Nephron progenitor cell (in vitro differentiated cells): ENCODE data around the gene TNS4.
A peak's percentile ranks its signal among the peaks of the same experiment; 100 is the strongest.

ENCODE experiments used
- DNase-seq: peaks from one replicate; pipeline ENCODE4 v3.0.0; 2021
- H3K27ac Mint-ChIP-seq: 2 replicates; pipeline ENCODE4 v1.8.0; 2021; ENCODE audit warnings: mild to moderate bottlenecking, moderate library complexity, mixed read lengths
- H3K27me3 Mint-ChIP-seq: 2 replicates; pipeline ENCODE4 v1.8.0; 2021; ENCODE audit warnings: mild to moderate bottlenecking, low read depth, mixed read lengths; ENCODE audit not compliant: poor library complexity
- H3K36me3 Mint-ChIP-seq: 2 replicates; pipeline ENCODE4 v1.8.0; 2021; ENCODE audit warnings: low read depth, mixed read lengths
- H3K4me1 Mint-ChIP-seq: 2 replicates; pipeline ENCODE4 v1.8.0; 2021; ENCODE audit warnings: mixed read lengths
- H3K4me3 Mint-ChIP-seq: 2 replicates; pipeline ENCODE4 v1.8.0; 2021; ENCODE audit warnings: mild to moderate bottlenecking, moderate library complexity, mixed read lengths
- H3K9me3 Mint-ChIP-seq: 2 replicates; pipeline ENCODE4 v1.8.0; 2021; ENCODE audit warnings: mild to moderate bottlenecking, moderate library complexity, mixed read lengths
- TF ChIP-seq, protein P1 (sequence below): fragments of 200-600 bp; sonication (generic); IDR thresholded peaks from 2 replicates; pipeline ENCODE4 v1.5.0; 2021; ENCODE audit warnings: antibody characterized with exemption

Gene TNS4

GRCh38 chr17:40463122-40463550 is 38.3 kb downstream of the TNS4 start:
- Mint-ChIP-seq H3K36me3 (peaks cover 5% of the 10 kb centered on the region), H3K4me1 (peaks cover 69% of the 10 kb centered on the region), H3K27ac (peak overlapping the region; percentile 91), H3K4me3 (peak overlapping the region; percentile 61), H3K9me3 (no peaks in the 10 kb centered on the region), H3K27me3 (peaks cover 9% of the 10 kb centered on the region)
- DNase-seq = peak; percentile 47
- TF ChIP-seq, protein P1, sequence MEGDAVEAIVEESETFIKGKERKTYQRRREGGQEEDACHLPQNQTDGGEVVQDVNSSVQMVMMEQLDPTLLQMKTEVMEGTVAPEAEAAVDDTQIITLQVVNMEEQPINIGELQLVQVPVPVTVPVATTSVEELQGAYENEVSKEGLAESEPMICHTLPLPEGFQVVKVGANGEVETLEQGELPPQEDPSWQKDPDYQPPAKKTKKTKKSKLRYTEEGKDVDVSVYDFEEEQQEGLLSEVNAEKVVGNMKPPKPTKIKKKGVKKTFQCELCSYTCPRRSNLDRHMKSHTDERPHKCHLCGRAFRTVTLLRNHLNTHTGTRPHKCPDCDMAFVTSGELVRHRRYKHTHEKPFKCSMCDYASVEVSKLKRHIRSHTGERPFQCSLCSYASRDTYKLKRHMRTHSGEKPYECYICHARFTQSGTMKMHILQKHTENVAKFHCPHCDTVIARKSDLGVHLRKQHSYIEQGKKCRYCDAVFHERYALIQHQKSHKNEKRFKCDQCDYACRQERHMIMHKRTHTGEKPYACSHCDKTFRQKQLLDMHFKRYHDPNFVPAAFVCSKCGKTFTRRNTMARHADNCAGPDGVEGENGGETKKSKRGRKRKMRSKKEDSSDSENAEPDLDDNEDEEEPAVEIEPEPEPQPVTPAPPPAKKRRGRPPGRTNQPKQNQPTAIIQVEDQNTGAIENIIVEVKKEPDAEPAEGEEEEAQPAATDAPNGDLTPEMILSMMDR = no peak

GRCh38 chr17:40462343-40463121 is 38.9 kb downstream of the TNS4 start:
- Mint-ChIP-seq H3K4me1 (peaks cover 75% of the 10 kb centered on the region), H3K4me3 (peak overlapping the region; percentile 61), H3K27me3 (peaks cover 10% of the 10 kb centered on the region), H3K36me3 (peaks cover 5% of the 10 kb centered on the region), H3K27ac (peak overlapping the region; percentile 91), H3K9me3 (no peaks in the 10 kb centered on the region)
- DNase-seq = no peak
- TF ChIP-seq, protein P1 = no peak

- Mint-ChIP-seq H3K4me1 (peaks cover 81% of the 10 kb centered on the region), H3K9me3 (no peaks in the 10 kb centered on the region), H3K4me3 (no peak overlapping the region), H3K27ac (peak overlapping the region; percentile 89), H3K27me3 (peaks cover 4% of the 10 kb centered on the region), H3K36me3 (peaks cover 8% of the 10 kb centered on the region)
- DNase-seq = no peak
- TF ChIP-seq, protein P1 = no peak
These were observed 39.6 kb downstream of the TNS4 start for GRCh38 chr17:40461732-40462342.

- Mint-ChIP-seq H3K4me3 (no peak overlapping the region), H3K27me3 (peaks cover 2% of the 10 kb centered on the region), H3K9me3 (no peaks in the 10 kb centered on the region), H3K4me1 (peaks cover 81% of the 10 kb centered on the region), H3K27ac (peak overlapping the region; percentile 72), H3K36me3 (peaks cover 13% of the 10 kb centered on the region)
- TF ChIP-seq, protein P1 = no peak
- DNase-seq = no peak
These were observed 40.3 kb downstream of the TNS4 start for GRCh38 chr17:40460968-40461731.

DNA sequence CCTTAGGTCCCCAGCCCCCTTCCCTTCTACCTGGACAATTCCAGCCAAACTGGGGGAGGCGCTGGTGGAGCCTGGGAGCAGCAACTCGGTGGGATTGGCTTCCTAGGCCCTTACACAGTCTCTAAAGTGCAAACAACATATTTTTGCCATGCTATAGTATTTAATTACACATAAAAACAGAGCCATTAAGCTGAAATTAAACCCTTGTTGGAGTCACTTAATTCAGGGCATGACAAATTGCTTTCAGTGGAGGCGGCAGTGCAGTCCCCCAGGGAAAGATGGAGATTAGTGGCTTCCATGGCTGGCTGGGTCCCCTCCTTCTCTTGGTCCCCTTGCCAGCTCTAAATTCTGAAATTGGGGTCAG is 40.8 kb downstream of the TNS4 start:
- no peak for DNase-seq
- H3K4me1 Mint-ChIP-seq = peaks cover 81% of the 10 kb centered on the region
- H3K9me3 Mint-ChIP-seq = no peaks in the 10 kb centered on the region
- peaks cover 19% of the 10 kb centered on the region for H3K36me3 Mint-ChIP-seq
- peaks cover 5% of the 10 kb centered on the region for H3K27me3 Mint-ChIP-seq
- H3K27ac Mint-ChIP-seq = peak overlapping the region; percentile 72
- TF ChIP-seq, protein P1 = no peak
- no peak overlapping the region for H3K4me3 Mint-ChIP-seq
